ENCODE data around the gene TM4SF18.

Gene TM4SF18

DNA sequence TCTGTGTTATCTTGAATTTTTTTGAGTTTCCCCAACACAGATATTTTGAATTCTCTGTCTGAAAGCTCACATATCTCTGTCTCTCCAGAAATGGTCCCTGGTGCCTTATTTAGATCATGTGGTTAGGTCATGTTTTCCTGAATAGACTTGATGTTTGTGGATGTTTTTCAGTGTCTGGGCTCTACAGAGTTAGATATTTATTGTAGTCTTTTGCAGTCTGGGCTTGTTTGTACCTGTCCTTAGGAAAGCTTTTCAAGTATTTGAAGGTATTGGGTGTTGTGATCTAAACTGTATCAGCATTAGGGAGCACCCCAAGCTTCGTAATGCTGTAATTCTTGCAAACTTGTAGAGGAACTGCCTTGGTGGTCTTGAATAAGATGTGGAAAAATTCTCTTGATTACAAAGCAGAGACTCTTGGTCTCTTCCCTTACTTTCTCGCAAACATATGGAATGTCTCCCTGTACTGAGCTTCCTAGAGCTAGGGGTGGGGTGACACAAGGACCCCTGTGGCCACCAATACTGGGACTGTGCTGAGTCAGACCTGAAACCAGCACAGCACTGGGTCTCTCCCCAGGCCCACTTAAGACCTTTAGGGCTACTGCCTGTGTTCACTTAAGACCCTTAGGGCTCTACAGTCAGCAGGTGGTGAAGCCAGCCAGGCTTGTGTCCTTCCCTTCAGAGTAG is 26.5 kb downstream of the TM4SF18 start:
- no peak overlapping the region for H3K4me3 ChIP-seq (ENCODE audit: low read depth, low read length)
- TF ChIP-seq, protein P1, sequence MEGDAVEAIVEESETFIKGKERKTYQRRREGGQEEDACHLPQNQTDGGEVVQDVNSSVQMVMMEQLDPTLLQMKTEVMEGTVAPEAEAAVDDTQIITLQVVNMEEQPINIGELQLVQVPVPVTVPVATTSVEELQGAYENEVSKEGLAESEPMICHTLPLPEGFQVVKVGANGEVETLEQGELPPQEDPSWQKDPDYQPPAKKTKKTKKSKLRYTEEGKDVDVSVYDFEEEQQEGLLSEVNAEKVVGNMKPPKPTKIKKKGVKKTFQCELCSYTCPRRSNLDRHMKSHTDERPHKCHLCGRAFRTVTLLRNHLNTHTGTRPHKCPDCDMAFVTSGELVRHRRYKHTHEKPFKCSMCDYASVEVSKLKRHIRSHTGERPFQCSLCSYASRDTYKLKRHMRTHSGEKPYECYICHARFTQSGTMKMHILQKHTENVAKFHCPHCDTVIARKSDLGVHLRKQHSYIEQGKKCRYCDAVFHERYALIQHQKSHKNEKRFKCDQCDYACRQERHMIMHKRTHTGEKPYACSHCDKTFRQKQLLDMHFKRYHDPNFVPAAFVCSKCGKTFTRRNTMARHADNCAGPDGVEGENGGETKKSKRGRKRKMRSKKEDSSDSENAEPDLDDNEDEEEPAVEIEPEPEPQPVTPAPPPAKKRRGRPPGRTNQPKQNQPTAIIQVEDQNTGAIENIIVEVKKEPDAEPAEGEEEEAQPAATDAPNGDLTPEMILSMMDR (conservative IDR thresholded peaks at IDR 0.05; ENCODE audit: low read depth, low read length): no peak
- no peak for DNase-seq (ENCODE audit: low read depth)

DNA sequence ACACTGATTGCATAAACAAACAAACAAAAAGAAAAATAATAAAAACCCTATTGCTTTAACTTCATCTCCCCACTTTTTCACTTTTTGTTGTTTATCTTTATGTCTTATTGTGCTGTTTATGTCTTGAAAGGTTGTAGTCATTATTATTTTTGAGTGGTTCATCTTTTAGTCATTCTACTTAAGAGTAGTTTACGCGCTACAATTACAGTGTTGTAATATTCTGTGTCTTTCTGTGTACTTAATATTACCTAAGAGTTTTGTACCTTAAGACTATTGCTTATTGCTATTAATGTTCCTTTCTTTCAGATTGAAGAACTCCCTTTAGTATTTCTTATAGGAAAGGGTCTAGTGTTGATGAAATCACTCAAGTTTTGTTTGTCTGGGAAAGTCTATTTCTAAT is 28.1 kb downstream of the TM4SF18 start:
- H3K4me3 ChIP-seq (ENCODE audit: low read depth, low read length): no peak overlapping the region
- TF ChIP-seq, protein P1 (conservative IDR thresholded peaks at IDR 0.05; ENCODE audit: low read depth, low read length): no peak
- no peak for DNase-seq (ENCODE audit: low read depth)

DNA sequence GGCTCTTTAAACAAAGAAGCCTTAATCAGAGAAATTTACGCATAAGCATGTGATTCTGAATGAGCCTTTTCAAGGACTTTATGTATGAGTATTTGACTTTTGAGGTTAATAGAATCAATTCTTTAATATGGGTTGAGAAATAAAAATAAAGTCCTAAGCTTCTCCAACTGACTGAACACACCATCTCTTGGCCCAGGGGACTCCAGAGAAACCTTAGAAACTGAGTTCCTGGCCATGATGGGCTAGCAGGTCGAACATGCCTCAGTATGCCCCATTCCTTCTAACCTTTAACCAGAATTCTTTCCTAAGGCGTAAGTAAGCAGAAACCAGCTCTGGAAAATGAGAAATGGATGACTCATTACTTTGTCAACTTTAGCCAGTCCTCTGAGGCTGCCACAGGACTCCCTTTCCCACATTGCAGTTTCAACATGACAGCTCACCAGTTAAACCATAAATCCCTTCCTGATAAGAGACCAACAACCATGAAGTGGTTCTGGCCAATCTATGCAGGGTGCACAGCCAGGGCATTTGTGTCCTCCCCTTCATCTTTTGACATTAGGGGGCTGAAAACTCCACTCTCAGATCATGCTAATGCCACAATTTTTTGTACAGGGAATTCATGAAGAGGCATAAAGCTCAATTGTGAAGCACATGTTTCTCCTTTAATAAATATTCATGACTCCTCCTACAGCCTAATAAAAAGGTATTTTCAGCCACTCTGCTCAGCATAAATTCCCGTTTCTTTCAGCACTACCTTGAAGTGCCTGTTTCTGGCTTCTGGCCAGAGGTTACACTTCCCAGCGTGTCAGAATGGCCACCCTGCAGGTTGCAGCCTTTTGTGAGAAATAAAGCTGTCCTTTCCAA is 33.3 kb downstream of the TM4SF18 start:
- H3K4me3 ChIP-seq (ENCODE audit: low read depth, low read length): no peak overlapping the region
- DNase-seq (ENCODE audit: low read depth): peak; percentile 95

DNA sequence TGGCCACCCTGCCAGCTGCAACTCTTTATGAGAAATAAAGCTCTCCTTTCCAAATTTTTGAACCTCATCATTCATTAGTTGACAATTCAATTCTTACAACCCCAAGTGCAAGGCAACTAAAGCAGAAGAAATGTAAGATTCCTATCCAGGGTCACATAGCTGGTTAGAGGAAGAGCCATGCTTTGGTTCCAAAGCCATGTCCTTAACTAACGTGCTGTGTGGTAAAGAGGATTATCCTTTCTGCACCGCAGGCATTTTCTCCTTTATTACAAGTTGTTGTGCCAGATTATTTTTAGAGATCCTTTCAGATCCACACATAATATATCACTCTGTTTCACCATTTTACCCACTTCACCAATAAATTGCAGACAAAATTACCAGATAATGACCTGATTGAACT is 36.5 kb downstream of the TM4SF18 start:
- no peak for DNase-seq (ENCODE audit: low read depth)
- no peak overlapping the region for H3K4me3 ChIP-seq (ENCODE audit: low read depth, low read length)
- TF ChIP-seq, protein P1 (conservative IDR thresholded peaks at IDR 0.05; ENCODE audit: low read depth, low read length): no peak

More for the DNA sequence above, 33.3 kb downstream of the TM4SF18 start:
- TF ChIP-seq, protein P1 (conservative IDR thresholded peaks at IDR 0.05; ENCODE audit: low read depth, low read length): no peak

DNA sequence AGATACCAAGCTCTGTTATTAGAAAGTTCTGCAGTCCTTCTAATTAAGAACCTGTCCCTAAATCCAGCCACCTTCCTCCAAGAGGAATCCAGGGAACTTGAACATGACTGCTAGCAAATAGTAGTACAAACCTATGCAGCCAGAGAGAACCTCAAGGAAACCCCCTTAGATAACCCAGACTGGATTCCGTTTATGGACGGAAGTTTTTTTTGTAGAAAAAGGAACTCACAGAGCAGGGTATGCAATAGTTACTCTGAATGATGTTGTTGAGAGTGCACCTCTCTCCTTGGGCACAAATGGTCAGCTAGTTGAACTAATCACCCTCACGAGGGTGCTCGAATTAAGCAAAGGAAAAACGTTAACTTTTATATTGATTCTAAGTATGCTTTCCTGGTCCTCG is 40.8 kb downstream of the TM4SF18 start:
- TF ChIP-seq, protein P1 (conservative IDR thresholded peaks at IDR 0.05; ENCODE audit: low read depth, low read length): no peak
- DNase-seq (ENCODE audit: low read depth): no peak
- no peak overlapping the region for H3K4me3 ChIP-seq (ENCODE audit: low read depth, low read length)

DNA sequence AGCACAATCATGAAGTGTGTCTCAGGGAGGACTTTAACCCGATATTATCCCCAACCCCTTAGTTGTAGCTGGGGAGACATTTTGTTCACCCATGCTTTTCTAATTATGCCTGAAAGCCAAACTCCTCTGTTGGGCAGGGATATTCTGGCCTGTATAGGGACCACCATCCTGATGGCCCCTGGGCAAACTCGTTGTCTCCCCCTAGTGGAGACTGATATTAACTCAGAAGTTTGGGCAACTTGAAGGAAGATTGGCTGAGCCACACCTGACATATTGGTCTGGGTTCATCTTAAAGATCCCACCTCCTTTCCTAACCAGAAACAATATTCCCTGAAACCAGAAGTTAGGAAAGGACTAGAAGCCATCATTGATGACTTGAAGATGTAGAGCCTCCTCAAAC is 42.3 kb downstream of the TM4SF18 start:
- no peak for DNase-seq (ENCODE audit: low read depth)
- no peak overlapping the region for H3K4me3 ChIP-seq (ENCODE audit: low read depth, low read length)
- TF ChIP-seq, protein P1 (conservative IDR thresholded peaks at IDR 0.05; ENCODE audit: low read depth, low read length): peak; percentile 64

Measured in choroid plexus epithelial cell (primary cell).